WERI-Rb-1 (cell line): Measurements from ENCODE around the gene IPMK.
A peak's percentile ranks its signal among the peaks of the same experiment; 100 is the strongest.

Source experiments
- DNase-seq: peaks from one replicate; pipeline ENCODE4 v3.0.0-alpha.2; 2020
- H3K27ac ChIP-seq: fragments of 250-450 bp; sonication (Bioruptor Pico); 2 replicates; pipeline ENCODE4 v1.5.1; 2020; ENCODE audit warnings: mild to moderate bottlenecking, moderate library complexity
- H3K27me3 ChIP-seq: fragments of 250-450 bp; sonication (Bioruptor Pico); 2 replicates; pipeline ENCODE4 v1.5.1; 2021; ENCODE audit warnings: mild to moderate bottlenecking, low read depth, moderate library complexity; ENCODE audit not compliant: insufficient read depth, severe bottlenecking
- H3K36me3 ChIP-seq: fragments of 250-450 bp; sonication (Bioruptor Pico); 2 replicates; pipeline ENCODE4 v1.5.1; 2020; ENCODE audit warnings: mild to moderate bottlenecking, moderate library complexity
- H3K4me3 ChIP-seq: 2 replicates; pipeline ENCODE4 v1.5.1; 2011; ENCODE audit warnings: low read depth, mild to moderate bottlenecking, control low read depth, low read length
- H3K9me3 ChIP-seq: fragments of 250-450 bp; sonication (Bioruptor Pico); 2 replicates; pipeline ENCODE4 v1.5.1; 2021; ENCODE audit warnings: mild to moderate bottlenecking, moderate library complexity; ENCODE audit not compliant: severe bottlenecking
- TF ChIP-seq, protein P1 (sequence below): IDR thresholded peaks from 2 replicates; pipeline ENCODE4 v1.5.1; 2011; ENCODE audit warnings: low read depth, mild to moderate bottlenecking, control low read depth, inconsistent platforms, low read length

The IPMK gene

DNA sequence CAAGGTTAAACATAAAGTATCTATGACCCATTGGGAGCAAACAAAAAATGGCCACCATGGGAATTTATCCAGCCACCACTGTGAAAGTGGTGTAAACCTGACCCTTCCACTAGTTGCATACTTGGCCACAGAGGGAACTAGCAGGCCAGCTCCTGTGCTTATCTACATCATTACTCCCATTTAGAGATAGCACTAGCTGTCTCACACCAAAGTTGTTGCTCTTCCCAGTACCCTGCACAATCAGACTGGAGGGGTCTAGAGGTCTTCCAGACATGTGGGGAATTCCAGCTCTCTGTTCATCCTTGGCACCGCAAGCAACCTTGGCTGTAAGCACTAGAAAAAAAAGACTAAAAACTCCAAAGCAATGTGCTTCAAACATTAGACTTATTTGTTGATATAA, 113.9 kb downstream of the IPMK start:
- Histone ChIP-seq H3K27me3 (no peaks in the 10 kb centered on the region), H3K27ac (no peak overlapping the region), H3K36me3 (no peaks in the 10 kb centered on the region), H3K4me3 (no peak overlapping the region), H3K9me3 (no peaks in the 10 kb centered on the region)
- DNase-seq = no peak
- TF ChIP-seq, protein P1, sequence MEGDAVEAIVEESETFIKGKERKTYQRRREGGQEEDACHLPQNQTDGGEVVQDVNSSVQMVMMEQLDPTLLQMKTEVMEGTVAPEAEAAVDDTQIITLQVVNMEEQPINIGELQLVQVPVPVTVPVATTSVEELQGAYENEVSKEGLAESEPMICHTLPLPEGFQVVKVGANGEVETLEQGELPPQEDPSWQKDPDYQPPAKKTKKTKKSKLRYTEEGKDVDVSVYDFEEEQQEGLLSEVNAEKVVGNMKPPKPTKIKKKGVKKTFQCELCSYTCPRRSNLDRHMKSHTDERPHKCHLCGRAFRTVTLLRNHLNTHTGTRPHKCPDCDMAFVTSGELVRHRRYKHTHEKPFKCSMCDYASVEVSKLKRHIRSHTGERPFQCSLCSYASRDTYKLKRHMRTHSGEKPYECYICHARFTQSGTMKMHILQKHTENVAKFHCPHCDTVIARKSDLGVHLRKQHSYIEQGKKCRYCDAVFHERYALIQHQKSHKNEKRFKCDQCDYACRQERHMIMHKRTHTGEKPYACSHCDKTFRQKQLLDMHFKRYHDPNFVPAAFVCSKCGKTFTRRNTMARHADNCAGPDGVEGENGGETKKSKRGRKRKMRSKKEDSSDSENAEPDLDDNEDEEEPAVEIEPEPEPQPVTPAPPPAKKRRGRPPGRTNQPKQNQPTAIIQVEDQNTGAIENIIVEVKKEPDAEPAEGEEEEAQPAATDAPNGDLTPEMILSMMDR = no peak

DNA sequence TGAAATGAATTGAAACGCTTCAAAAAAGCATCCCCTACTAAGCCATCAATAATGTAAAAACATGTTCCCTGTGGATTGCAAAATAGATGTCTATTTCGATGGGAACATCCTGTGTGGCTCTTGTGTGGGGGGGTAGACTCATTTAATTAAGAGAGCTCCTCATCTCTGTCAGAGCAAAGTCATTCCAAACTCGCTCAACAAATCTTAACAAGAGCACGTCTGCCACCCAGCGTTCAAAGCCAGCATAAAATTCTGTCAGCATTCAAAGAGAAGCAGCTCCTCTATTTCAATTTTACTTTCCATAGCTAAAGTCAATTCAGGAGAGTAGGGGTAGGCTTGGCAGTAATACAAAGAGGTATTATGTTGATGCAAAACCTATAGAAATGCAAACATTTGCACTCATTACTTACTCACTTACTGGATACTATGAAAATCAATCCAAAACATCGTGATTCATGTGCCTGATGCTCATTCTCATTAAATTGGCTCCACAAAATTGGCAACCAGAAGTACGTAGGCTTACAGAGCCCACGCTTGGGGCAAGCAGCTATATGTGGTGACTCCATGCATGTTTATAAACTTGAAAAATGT, 114.9 kb downstream of the IPMK start:
- no peaks in the 10 kb centered on the region for H3K9me3 ChIP-seq
- no peaks in the 10 kb centered on the region for H3K27me3 ChIP-seq
- no peak overlapping the region for H3K27ac ChIP-seq
- H3K4me3 ChIP-seq = no peak overlapping the region
- TF ChIP-seq, protein P1 = peak; percentile 65
- no peaks in the 10 kb centered on the region for H3K36me3 ChIP-seq
- DNase-seq = peak; percentile 70

DNA sequence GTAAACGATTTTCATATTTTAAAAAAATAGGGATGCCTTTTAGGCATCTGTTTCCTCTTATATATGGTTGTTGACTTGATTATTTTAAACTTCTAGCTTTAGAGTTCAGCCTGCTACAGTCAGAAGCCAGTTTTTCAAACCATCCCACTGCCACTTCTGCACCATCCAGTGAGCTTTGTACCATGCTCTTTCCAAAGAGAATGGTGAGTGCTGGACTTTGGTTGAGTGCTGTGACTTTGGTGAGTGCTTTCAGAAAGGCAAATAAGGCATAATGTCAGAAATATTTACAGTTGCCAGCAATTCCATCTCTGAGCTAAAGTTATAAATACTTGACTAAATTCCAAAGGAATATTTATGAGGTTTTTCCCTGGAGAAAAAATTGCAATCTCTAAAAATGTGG, 117.4 kb downstream of the IPMK start:
- Histone ChIP-seq H3K36me3 (no peaks in the 10 kb centered on the region), H3K27me3 (no peaks in the 10 kb centered on the region), H3K27ac (no peak overlapping the region), H3K4me3 (no peak overlapping the region), H3K9me3 (no peaks in the 10 kb centered on the region)
- TF ChIP-seq, protein P1 = no peak
- no peak for DNase-seq

DNA sequence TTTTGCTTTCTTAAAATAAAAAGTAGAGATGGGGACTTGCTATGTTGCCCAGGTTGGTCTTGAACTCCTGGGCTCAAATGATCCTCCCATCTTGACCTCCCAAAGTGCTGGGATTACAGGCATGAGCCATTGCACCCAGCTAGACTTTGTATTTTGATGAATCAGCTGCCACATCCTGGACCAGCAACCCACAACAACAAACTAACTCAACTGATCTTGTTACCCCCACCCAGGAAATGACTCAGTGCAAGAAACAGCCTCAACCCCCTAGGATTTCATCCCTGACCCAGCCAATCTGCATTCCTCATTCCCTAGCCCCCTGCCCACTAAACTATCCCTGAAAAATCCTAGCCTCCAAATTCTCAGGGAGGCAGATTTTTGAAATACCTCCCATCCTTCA, 123.8 kb downstream of the IPMK start:
- Histone ChIP-seq H3K27ac (no peak overlapping the region), H3K4me3 (no peak overlapping the region), H3K9me3 (peaks cover 2% of the 10 kb centered on the region), H3K36me3 (no peaks in the 10 kb centered on the region), H3K27me3 (no peaks in the 10 kb centered on the region)
- DNase-seq = no peak
- TF ChIP-seq, protein P1 = no peak
